Loucy (cell line): ENCODE data around the gene LRRC45.

Source experiments
- H2AFZ ChIP-seq: fragments of 200-600 bp; sonication (generic); 2 replicates; pipeline ENCODE4 v1.6.0; 2016; ENCODE audit warnings: antibody characterized with exemption, mild to moderate bottlenecking, low read length, moderate library complexity
- H3F3A ChIP-seq: fragments of 200-600 bp; 2 replicates; pipeline ENCODE4 v1.6.0; 2016; ENCODE audit warnings: antibody characterized with exemption, low read depth, mild to moderate bottlenecking
- H3K27me3 ChIP-seq: fragments of 200-600 bp; sonication (generic); 2 replicates; pipeline ENCODE4 v1.6.1; 2014; ENCODE audit warnings: low read length, mild to moderate bottlenecking; ENCODE audit not compliant: insufficient read depth, poor library complexity, severe bottlenecking
- H3K36me3 ChIP-seq: fragments of 200-600 bp; sonication (generic); 2 replicates; pipeline ENCODE4 v1.6.1; 2016; ENCODE audit warnings: low read length; ENCODE audit not compliant: insufficient read depth
- H3K4me1 ChIP-seq: fragments of 200-600 bp; sonication (generic); 2 replicates; pipeline ENCODE4 v1.5.1; 2014; ENCODE audit warnings: low read length, mild to moderate bottlenecking; ENCODE audit not compliant: insufficient read depth, poor library complexity, severe bottlenecking
- H3K4me2 ChIP-seq: fragments of 200-600 bp; sonication (generic); 2 replicates; pipeline ENCODE4 v1.6.0; 2014; ENCODE audit warnings: antibody characterized with exemption, low read length, low read depth, mild to moderate bottlenecking; ENCODE audit not compliant: poor library complexity, severe bottlenecking
- H3K4me3 ChIP-seq: fragments of 200-600 bp; sonication (generic); 2 replicates; pipeline ENCODE4 v1.5.1; 2014; ENCODE audit warnings: low read length, mild to moderate bottlenecking, mixed read lengths; ENCODE audit not compliant: poor library complexity, severe bottlenecking
- H3K79me2 ChIP-seq: fragments of 200-600 bp; sonication (generic); 2 replicates; pipeline ENCODE4 v1.6.1; 2014; ENCODE audit warnings: low read length; ENCODE audit not compliant: insufficient read depth
- H3K9ac ChIP-seq: fragments of 200-600 bp; sonication (generic); 2 replicates; pipeline ENCODE4 v1.6.0; 2014; ENCODE audit warnings: mild to moderate bottlenecking, low read depth, low read length, moderate library complexity; ENCODE audit not compliant: poor library complexity, severe bottlenecking
- H3K9me2 ChIP-seq: fragments of 200-600 bp; sonication (generic); replicated peaks from 2 replicates; pipeline ENCODE4 v1.6.1; 2016; ENCODE audit warnings: low read depth, low read length, mixed read lengths
- H3K9me3 ChIP-seq: fragments of 200-600 bp; sonication (generic); 2 replicates; pipeline ENCODE4 v1.6.1; 2014; ENCODE audit warnings: mild to moderate bottlenecking, antibody characterized with exemption, low read length, low read depth; ENCODE audit not compliant: insufficient read depth
- H4K20me1 ChIP-seq: fragments of 200-600 bp; sonication (generic); 2 replicates; pipeline ENCODE4 v1.6.0; 2014; ENCODE audit warnings: antibody characterized with exemption, low read length, mild to moderate bottlenecking; ENCODE audit not compliant: insufficient read depth, poor library complexity, severe bottlenecking
- CTCF ChIP-seq: fragments of 200-600 bp; sonication (generic); conservative IDR thresholded peaks from 2 replicates; pipeline ENCODE4 v1.5.1; 2014; ENCODE audit warnings: mild to moderate bottlenecking, antibody characterized with exemption, low read length
- EZH2phosphoT487 ChIP-seq: fragments of 200-600 bp; IDR thresholded peaks from 2 replicates; pipeline ENCODE4 v1.6.1; 2018; ENCODE audit warnings: antibody characterized with exemption, mild to moderate bottlenecking, moderate library complexity, borderline replicate concordance

LRRC45 gene

GRCh38 chr17:82014432-82014831, 8.7 kb upstream of the LRRC45 start:
- Histone ChIP-seq H3K4me1 (no peaks in the 10 kb centered on the region), H2AFZ (no peak overlapping the region), H3K79me2 (no peaks in the 10 kb centered on the region), H3K9me3 (no peaks in the 10 kb centered on the region), H3K9me2 (no peaks in the 10 kb centered on the region), H3K4me2 (no peak overlapping the region), H3F3A (no peaks in the 10 kb centered on the region), H3K9ac (no peak overlapping the region), H3K36me3 (no peaks in the 10 kb centered on the region), H4K20me1 (no peaks in the 10 kb centered on the region), H3K27me3 (no peaks in the 10 kb centered on the region), H3K4me3 (no peak overlapping the region)
- TF ChIP-seq CTCF (no peak), EZH2phosphoT487 (no peak)

GRCh38 chr17:82014971-82015310, 8.2 kb upstream of the LRRC45 start:
- H3K36me3 ChIP-seq: no peaks in the 10 kb centered on the region
- H2AFZ ChIP-seq: no peak overlapping the region
- no peaks in the 10 kb centered on the region for H3K4me1 ChIP-seq
- H3K4me3 ChIP-seq: no peak overlapping the region
- H3K27me3 ChIP-seq: no peaks in the 10 kb centered on the region
- H3K79me2 ChIP-seq: no peaks in the 10 kb centered on the region
- H3K4me2 ChIP-seq: no peak overlapping the region
- H3K9me3 ChIP-seq: no peaks in the 10 kb centered on the region
- H4K20me1 ChIP-seq: no peaks in the 10 kb centered on the region
- no peaks in the 10 kb centered on the region for H3K9me2 ChIP-seq
- no peaks in the 10 kb centered on the region for H3F3A ChIP-seq
- no peak overlapping the region for H3K9ac ChIP-seq
- TF ChIP-seq CTCF: no peak
- no peak for TF ChIP-seq EZH2phosphoT487

- no peaks in the 10 kb centered on the region for H3K27me3 ChIP-seq
- H3K36me3 ChIP-seq: no peaks in the 10 kb centered on the region
- H3K4me3 ChIP-seq: no peak overlapping the region
- H3K9ac ChIP-seq: no peak overlapping the region
- H4K20me1 ChIP-seq: peaks cover 4% of the 10 kb centered on the region
- no peaks in the 10 kb centered on the region for H3K9me2 ChIP-seq
- no peaks in the 10 kb centered on the region for H3F3A ChIP-seq
- H3K9me3 ChIP-seq: no peaks in the 10 kb centered on the region
- H3K4me2 ChIP-seq: no peak overlapping the region
- TF ChIP-seq EZH2phosphoT487: no peak
- no peak for TF ChIP-seq CTCF
- H3K79me2 ChIP-seq: no peaks in the 10 kb centered on the region
- no peaks in the 10 kb centered on the region for H3K4me1 ChIP-seq
- H2AFZ ChIP-seq: no peak overlapping the region
Measured at GRCh38 chr17:82015311-82015971, 7.7 kb upstream of the LRRC45 start.
